IPS-NIHi11 (cell line): ENCODE results near the gene IGFL2.

ENCODE experiments used
- DNase-seq: peaks from one replicate; pipeline ENCODE4 v3.0.0; 2012; ENCODE audit warnings: mixed read lengths, low spot score

IGFL2 gene

GRCh38 chr19:46209051-46209450 lies 61.0 kb downstream of the IGFL2 start:
- no peak for DNase-seq

DNA sequence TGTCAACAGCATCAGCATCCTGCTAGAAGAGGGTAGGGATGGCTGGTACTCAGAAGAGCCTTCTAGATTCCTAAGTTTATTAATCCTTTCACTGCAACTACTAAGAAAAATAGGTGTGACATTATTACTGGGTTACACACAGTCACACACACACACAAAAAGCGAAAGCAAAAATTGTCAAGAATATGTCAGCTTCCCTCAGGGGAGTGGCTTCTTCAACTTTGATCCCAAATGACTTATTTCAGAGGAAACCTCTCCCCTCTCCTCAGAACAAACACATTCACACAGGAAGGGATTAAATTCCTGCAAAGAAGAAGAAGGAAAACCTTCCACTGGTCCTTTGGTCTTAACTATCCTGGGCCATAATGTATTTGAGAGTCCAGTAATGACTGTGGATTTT lies 61.4 kb downstream of the IGFL2 start:
- DNase-seq = no peak

GRCh38 chr19:46210669-46211068 lies 62.6 kb downstream of the IGFL2 start:
- no peak for DNase-seq
